D721Med (cell line): Measurements from ENCODE around the gene RFWD3.

Experiments
- DNase-seq: peaks from one replicate; pipeline ENCODE4 v3.0.0; 2011; ENCODE audit warnings: low spot score; ENCODE audit not compliant: insufficient read length
- FAIRE-seq: peaks from 2 replicates; lab custom pipeline; 2011; peaks lifted over from hg19 to GRCh38; lab: Jason Lieb, UNC
- TF ChIP-seq, protein P1 (sequence below): IDR thresholded peaks from 2 replicates; pipeline ENCODE4 v1.5.1; 2012; ENCODE audit warnings: mild to moderate bottlenecking, control low read depth; ENCODE audit not compliant: insufficient read depth; ENCODE audit errors: missing control alignments

RFWD3 gene

DNA sequence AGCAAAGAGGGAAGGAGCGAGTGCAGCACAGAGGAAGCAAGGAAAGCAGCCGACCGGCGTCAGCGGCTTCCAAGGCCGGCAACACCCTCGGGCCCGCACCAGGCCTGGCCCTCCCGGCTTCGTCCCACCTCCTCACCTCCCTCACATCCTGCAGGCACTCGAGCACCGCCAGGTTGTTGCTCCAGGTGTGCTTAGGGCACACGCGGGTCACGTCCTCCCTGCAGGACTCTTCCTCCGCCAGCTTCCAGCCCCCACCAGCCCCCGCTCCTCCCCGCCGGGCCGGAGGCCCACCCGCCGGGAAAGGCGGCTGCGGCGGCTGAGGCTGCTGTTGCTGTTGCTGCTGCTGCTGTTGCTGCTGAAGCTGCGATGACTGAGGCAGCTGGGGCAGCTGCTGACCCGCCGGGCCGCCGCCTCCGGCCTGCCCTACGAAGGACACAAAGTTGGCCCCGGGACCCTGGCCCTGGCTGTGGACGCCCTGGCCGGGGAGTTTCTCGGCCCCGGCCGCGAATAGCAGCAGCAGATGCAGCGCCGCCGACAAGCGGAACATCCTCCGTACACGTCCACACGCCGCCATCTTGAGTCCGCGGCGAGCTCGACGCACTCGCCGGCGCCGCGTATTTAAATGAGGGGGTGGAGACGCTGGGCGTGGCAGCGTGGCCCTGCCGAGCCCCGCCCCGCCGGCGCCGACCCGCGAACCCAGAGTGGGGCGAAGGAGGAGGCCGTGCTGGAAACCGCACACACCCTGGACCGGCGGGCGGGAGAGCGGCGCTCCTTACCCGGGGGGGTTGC is 60.0 kb downstream of the RFWD3 start, which contains the start of gene GLG1:
TSS of gene GLG1 (minus strand) at position 594 of the 789 bp plus-strand sequence. CDS start at position 574, 20 bp downstream.
- no peak for DNase-seq
- TF ChIP-seq, protein P1, sequence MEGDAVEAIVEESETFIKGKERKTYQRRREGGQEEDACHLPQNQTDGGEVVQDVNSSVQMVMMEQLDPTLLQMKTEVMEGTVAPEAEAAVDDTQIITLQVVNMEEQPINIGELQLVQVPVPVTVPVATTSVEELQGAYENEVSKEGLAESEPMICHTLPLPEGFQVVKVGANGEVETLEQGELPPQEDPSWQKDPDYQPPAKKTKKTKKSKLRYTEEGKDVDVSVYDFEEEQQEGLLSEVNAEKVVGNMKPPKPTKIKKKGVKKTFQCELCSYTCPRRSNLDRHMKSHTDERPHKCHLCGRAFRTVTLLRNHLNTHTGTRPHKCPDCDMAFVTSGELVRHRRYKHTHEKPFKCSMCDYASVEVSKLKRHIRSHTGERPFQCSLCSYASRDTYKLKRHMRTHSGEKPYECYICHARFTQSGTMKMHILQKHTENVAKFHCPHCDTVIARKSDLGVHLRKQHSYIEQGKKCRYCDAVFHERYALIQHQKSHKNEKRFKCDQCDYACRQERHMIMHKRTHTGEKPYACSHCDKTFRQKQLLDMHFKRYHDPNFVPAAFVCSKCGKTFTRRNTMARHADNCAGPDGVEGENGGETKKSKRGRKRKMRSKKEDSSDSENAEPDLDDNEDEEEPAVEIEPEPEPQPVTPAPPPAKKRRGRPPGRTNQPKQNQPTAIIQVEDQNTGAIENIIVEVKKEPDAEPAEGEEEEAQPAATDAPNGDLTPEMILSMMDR = no peak
- no peak for FAIRE-seq

GRCh38 chr16:74605746-74606520 is 60.7 kb downstream of the RFWD3 start:
- TF ChIP-seq, protein P1 = no peak
- DNase-seq (no peak), FAIRE-seq (no peak)

- no peak for DNase-seq
- no peak for FAIRE-seq
- TF ChIP-seq, protein P1 = no peak
Measured at GRCh38 chr16:74605332-74605731, 61.3 kb downstream of the RFWD3 start.

DNA sequence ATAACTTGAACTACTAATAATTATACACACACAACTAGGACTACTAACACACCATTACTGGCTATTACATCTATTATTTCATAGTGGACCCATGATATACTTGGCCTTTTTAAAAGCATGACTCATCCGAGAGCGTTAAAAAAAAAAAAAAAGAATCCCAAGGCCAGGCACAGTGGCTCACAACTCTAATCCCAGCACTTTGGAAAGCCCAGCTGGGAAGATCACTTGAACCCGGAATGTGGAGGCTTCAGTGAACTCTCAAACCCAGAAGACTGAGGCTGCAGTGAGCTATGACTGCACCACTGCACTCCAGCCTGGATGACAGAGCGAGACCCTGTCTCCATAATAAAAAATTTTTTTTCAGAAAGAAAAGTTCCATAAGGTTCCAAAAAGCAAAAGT is 62.8 kb downstream of the RFWD3 start:
- FAIRE-seq = no peak
- no peak for DNase-seq
- TF ChIP-seq, protein P1 = no peak

- FAIRE-seq (no peak), DNase-seq (no peak)
- TF ChIP-seq, protein P1 = no peak
Measured at GRCh38 chr16:74601126-74601871, 65.4 kb downstream of the RFWD3 start.

- no peak for FAIRE-seq
Measured at GRCh38 chr16:74596586-74596985, 70.1 kb downstream of the RFWD3 start.

More at GRCh38 chr16:74596586-74596985, 70.1 kb downstream of the RFWD3 start:
- TF ChIP-seq, protein P1 = no peak
- DNase-seq = no peak
